ENCODE results near the gene EVA1B.

Gene EVA1B

GRCh38 chr1:36346741-36347370 is 23.4 kb upstream of the EVA1B start:
- no peak for DNase-seq (ENCODE audit: extremely low read depth in 1 of 2, low read depth in 1 of 2)

- no peak for DNase-seq (ENCODE audit: extremely low read depth in 1 of 2, low read depth in 1 of 2)
These were observed 21.9 kb upstream of the EVA1B start for GRCh38 chr1:36345353-36345752.

- DNase-seq (ENCODE audit: extremely low read depth in 1 of 2, low read depth in 1 of 2), result no peak
These were observed 20.9 kb upstream of the EVA1B start for GRCh38 chr1:36344395-36344680.

GRCh38 chr1:36343651-36344394 is 20.4 kb upstream of the EVA1B start:
- DNase-seq (ENCODE audit: extremely low read depth in 1 of 2, low read depth in 1 of 2), result no peak

GRCh38 chr1:36342426-36343185 is 19.2 kb upstream of the EVA1B start:
- peak in 1 of 2 donors; percentile 45 for DNase-seq (ENCODE audit: extremely low read depth in 1 of 2, low read depth in 1 of 2)

- no peak for DNase-seq (ENCODE audit: extremely low read depth in 1 of 2, low read depth in 1 of 2)
These were observed 18.3 kb upstream of the EVA1B start for GRCh38 chr1:36341626-36342320.

- no peak for DNase-seq (ENCODE audit: extremely low read depth in 1 of 2, low read depth in 1 of 2)
These were observed 16.2 kb upstream of the EVA1B start for GRCh38 chr1:36339615-36340014.

GRCh38 chr1:36339215-36339614 is 15.8 kb upstream of the EVA1B start:
- DNase-seq (ENCODE audit: extremely low read depth in 1 of 2, low read depth in 1 of 2), result no peak

- DNase-seq (ENCODE audit: extremely low read depth in 1 of 2, low read depth in 1 of 2), result no peak
These were observed 14.4 kb upstream of the EVA1B start for GRCh38 chr1:36337830-36338229.

- DNase-seq (ENCODE audit: extremely low read depth in 1 of 2, low read depth in 1 of 2), result no peak
These were observed 7.5 kb upstream of the EVA1B start for GRCh38 chr1:36330940-36331339.

- DNase-seq (ENCODE audit: extremely low read depth in 1 of 2, low read depth in 1 of 2), result no peak
These were observed 6.4 kb upstream of the EVA1B start for GRCh38 chr1:36329817-36330216.

GRCh38 chr1:36328713-36329112 is 5.3 kb upstream of the EVA1B start:
- DNase-seq (ENCODE audit: extremely low read depth in 1 of 2, low read depth in 1 of 2), result no peak

GRCh38 chr1:36328088-36328480 is 4.6 kb upstream of the EVA1B start:
- no peak for DNase-seq (ENCODE audit: extremely low read depth in 1 of 2, low read depth in 1 of 2)

- no peak for DNase-seq (ENCODE audit: extremely low read depth in 1 of 2, low read depth in 1 of 2)
These were observed 4.1 kb upstream of the EVA1B start for GRCh38 chr1:36327421-36328087.

GRCh38 chr1:36326499-36326898 is 3.1 kb upstream of the EVA1B start:
- DNase-seq (ENCODE audit: extremely low read depth in 1 of 2, low read depth in 1 of 2), result no peak

GRCh38 chr1:36324353-36324703 is 883 bp upstream of the EVA1B start:
- DNase-seq (ENCODE audit: extremely low read depth in 1 of 2, low read depth in 1 of 2), result no peak

GRCh38 chr1:36322786-36323635 is 434 bp downstream of the EVA1B start:
- DNase-seq (ENCODE audit: extremely low read depth in 1 of 2, low read depth in 1 of 2), result peak in 1 of 2 donors; percentile 12

GRCh38 chr1:36322041-36322785 is 1.2 kb downstream of the EVA1B start:
- no peak for DNase-seq (ENCODE audit: extremely low read depth in 1 of 2, low read depth in 1 of 2)
